Suprapubic skin (tissue), 4 donors: ENCODE data around the gene ZNF790. TPM values are rescaled to one million over a fixed set of nuclear protein-coding genes. Genes with fewer than 3 reads are reported as not detected.
"Not testable (repeated sequence)": the region's sequence is repeated elsewhere in the genome, so short reads cannot be mapped to it uniquely, and the experiment has no call there.

Experiments
- DNase-seq, 2 donors: peaks; one replicate each; pipeline ENCODE4 v3.0.0-alpha.2; 2019; ENCODE audit warnings: low spot score in 2 of 2
- H3K27ac ChIP-seq: fragments of 200-600 bp; sonication (generic); one replicate; pipeline ENCODE4 v1.5.1; 2019
- H3K27me3 ChIP-seq: fragments of 200-600 bp; sonication (generic); one replicate; pipeline ENCODE4 v1.5.1; 2019
- H3K36me3 ChIP-seq: fragments of 200-600 bp; sonication (generic); one replicate; pipeline ENCODE4 v1.5.1; 2019
- H3K4me1 ChIP-seq: fragments of 200-600 bp; sonication (generic); one replicate; pipeline ENCODE4 v1.5.1; 2019
- H3K4me3 ChIP-seq: fragments of 200-600 bp; sonication (generic); one replicate; pipeline ENCODE4 v1.5.1; 2019; ENCODE audit warnings: mild to moderate bottlenecking
- H3K9me3 ChIP-seq: fragments of 200-600 bp; sonication (generic); one replicate; pipeline ENCODE4 v1.5.1; 2019
- EP300 ChIP-seq: sonication (generic); formaldehyde crosslinking; IDR thresholded peaks from one replicate; pipeline ENCODE4 v1.6.1; 2017; ENCODE audit warnings: antibody characterized with exemption
- POLR2A ChIP-seq, 2 donors: fragments of 450-650 bp; IDR thresholded peaks; one replicate each; pipeline ENCODE4 v1.6.1; 2017; ENCODE audit warnings: antibody characterized with exemption in 2 of 2, mild to moderate bottlenecking in 2 of 2, moderate library complexity in 2 of 2
- POLR2AphosphoS5 ChIP-seq, 3 donors: sonication (generic); formaldehyde crosslinking; IDR thresholded peaks; one replicate each; pipeline ENCODE4 v1.6.1; 2017; ENCODE audit warnings: antibody characterized with exemption in 3 of 3
- WGBS: methylation state at CpG from one replicate; pipeline ENCODE4 v1.1.5; 2018; 5-methylcytosine and 5-hydroxymethylcytosine counted together
- total RNA-seq, 4 donors: library from RNA; depleted of rRNA; stranded (reverse); fragments of >200 nt; gene quantifications; one replicate each; pipeline ENCODE4 v1.1.0, GENCODE V29; 2016
- TF ChIP-seq, protein P1 (sequence below), 2 donors: fragments of 200-600 bp in 1 of 2; fragments of 450-650 bp in 1 of 2; sonication (generic) in 1 of 2; IDR thresholded peaks; one replicate each; pipeline ENCODE4 v1.5.1; 2016 to 2019; ENCODE audit warnings: antibody characterized with exemption in 2 of 2, mild to moderate bottlenecking in 1 of 2, moderate library complexity in 1 of 2

Gene ZNF790
- total RNA-seq, 4 donors from 2014 or later = 3.2 to 7.2 (median 3.8) TPM

DNA sequence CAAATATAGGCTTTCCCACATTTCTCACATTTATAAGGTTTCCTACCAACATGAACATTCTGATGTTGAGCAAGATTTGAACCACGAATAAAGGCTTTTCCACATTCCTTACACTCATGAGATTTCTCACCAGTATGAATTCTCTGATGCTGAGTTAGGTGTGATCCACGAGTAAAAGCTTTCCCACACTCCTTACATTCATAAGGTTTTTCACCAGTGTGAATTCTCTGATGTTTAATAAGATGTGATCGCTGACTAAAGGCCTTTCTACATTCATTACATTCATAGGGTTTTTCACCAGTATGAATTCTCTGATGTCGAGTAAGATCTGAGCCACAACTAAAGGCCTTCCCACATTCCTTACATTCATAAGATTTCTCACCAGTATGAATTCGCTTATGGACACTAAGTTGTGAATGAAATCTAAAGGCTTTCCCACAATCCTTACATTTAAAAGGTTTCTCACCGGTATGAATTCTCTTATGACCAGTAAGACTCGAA, 19.0 kb downstream of the ZNF790 start:
- 97% methylated on average over 7 of the region's 7 CpGs for WGBS
- Histone ChIP-seq H3K36me3 (peaks cover 84% of the 10 kb centered on the region), H3K4me1 (no peaks in the 10 kb centered on the region), H3K27me3 (no peaks in the 10 kb centered on the region), H3K4me3 (no peak overlapping the region), H3K9me3 (peaks cover 70% of the 10 kb centered on the region), H3K27ac (no peak overlapping the region)
- no peak for TF ChIP-seq POLR2A (IDR thresholded peaks at IDR 0.05)
- TF ChIP-seq EP300 = no peak
- TF ChIP-seq POLR2AphosphoS5 (IDR thresholded peaks at IDR 0.05) = no peak
- TF ChIP-seq, protein P1, sequence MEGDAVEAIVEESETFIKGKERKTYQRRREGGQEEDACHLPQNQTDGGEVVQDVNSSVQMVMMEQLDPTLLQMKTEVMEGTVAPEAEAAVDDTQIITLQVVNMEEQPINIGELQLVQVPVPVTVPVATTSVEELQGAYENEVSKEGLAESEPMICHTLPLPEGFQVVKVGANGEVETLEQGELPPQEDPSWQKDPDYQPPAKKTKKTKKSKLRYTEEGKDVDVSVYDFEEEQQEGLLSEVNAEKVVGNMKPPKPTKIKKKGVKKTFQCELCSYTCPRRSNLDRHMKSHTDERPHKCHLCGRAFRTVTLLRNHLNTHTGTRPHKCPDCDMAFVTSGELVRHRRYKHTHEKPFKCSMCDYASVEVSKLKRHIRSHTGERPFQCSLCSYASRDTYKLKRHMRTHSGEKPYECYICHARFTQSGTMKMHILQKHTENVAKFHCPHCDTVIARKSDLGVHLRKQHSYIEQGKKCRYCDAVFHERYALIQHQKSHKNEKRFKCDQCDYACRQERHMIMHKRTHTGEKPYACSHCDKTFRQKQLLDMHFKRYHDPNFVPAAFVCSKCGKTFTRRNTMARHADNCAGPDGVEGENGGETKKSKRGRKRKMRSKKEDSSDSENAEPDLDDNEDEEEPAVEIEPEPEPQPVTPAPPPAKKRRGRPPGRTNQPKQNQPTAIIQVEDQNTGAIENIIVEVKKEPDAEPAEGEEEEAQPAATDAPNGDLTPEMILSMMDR (IDR thresholded peaks at IDR 0.05) = no peak
- no peak for DNase-seq

DNA sequence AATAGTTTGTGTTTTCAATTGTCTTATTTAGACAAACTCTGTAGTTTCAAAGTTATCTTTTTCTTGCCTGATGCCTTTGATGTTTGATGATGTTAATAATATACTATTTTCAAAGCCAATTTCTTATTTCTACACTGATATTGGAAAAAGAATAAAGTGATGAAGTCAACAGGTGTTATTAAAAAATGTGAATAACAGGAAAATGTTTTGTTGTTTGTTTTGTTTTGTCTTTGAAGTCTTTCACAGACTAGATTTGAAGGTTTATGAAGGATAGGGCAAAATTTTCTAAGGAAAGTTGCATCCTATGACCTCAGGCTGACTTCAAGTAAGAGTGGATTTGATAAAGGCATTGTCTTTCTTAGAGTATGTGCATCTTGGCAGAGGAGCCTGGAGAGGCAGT, 31.2 kb downstream of the ZNF790 start:
- TF ChIP-seq POLR2A (IDR thresholded peaks at IDR 0.05) (no peak), POLR2AphosphoS5 (IDR thresholded peaks at IDR 0.05) (no peak), EP300 (no peak)
- TF ChIP-seq, protein P1 (IDR thresholded peaks at IDR 0.05) = no peak
- Histone ChIP-seq H3K27me3 (no peaks in the 10 kb centered on the region), H3K4me1 (no peaks in the 10 kb centered on the region), H3K36me3 (peaks cover 50% of the 10 kb centered on the region), H3K27ac (no peak overlapping the region), H3K9me3 (peaks cover 64% of the 10 kb centered on the region), H3K4me3 (no peak overlapping the region)
- no peak for DNase-seq

DNA sequence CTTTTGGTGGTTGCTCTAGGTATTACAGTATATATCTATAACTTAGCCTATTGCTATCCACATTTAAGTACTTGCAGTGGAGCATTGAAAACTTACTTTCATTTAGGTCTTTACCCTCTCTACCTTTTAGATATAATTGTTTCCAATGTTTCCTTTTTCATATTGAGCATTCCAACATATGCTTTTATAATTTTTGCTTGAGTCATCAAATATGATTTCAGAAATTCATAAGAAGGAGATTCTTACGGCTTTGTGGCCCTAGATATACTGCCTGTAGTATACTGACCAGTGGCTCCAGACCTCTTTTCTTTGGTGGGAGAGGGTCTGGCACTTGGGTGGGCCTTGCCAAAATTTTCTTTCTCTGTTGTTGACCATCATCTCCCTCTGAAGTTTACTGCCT, 32.8 kb downstream of the ZNF790 start:
- Histone ChIP-seq H3K4me1 (no peaks in the 10 kb centered on the region), H3K27ac (no peak overlapping the region), H3K36me3 (peaks cover 66% of the 10 kb centered on the region), H3K9me3 (peaks cover 50% of the 10 kb centered on the region), H3K27me3 (no peaks in the 10 kb centered on the region), H3K4me3 (no peak overlapping the region)
- WGBS = 90% methylated on average over 1 of the region's 1 CpG
- DNase-seq = no peak
- TF ChIP-seq POLR2A (IDR thresholded peaks at IDR 0.05) (no peak), EP300 (no peak), POLR2AphosphoS5 (IDR thresholded peaks at IDR 0.05) (no peak)
- TF ChIP-seq, protein P1 (IDR thresholded peaks at IDR 0.05) = no peak

DNA sequence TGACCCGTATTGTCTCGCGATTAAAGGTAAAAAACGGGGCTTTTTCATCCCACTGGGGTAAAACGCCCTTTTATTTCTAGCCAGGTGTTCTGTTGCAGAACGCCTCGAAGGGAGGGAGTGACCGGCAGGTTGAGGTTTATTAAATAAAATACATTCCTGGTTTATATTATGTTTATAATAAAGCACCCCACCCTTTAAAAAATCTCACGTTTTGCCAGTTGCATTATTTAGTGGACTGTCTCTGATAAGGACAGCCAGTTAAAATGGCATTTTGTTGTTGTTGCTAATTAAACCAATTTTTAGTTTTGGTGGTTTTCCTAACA, 40.4 kb downstream of the ZNF790 start:
- Histone ChIP-seq H3K9me3 (peaks cover 14% of the 10 kb centered on the region), H3K27me3 (no peaks in the 10 kb centered on the region), H3K36me3 (peaks cover 27% of the 10 kb centered on the region), H3K4me1 (peaks cover 6% of the 10 kb centered on the region), H3K4me3 (peak overlapping the region; percentile 81), H3K27ac (peak overlapping the region; percentile 80)
- TF ChIP-seq POLR2AphosphoS5 (IDR thresholded peaks at IDR 0.05) (no peak), EP300 (no peak), POLR2A (IDR thresholded peaks at IDR 0.05) (no peak)
- TF ChIP-seq, protein P1 (IDR thresholded peaks at IDR 0.05) = no peak
- WGBS = under 1% methylated on average over 9 of the region's 9 CpGs
- DNase-seq = no peak

DNA sequence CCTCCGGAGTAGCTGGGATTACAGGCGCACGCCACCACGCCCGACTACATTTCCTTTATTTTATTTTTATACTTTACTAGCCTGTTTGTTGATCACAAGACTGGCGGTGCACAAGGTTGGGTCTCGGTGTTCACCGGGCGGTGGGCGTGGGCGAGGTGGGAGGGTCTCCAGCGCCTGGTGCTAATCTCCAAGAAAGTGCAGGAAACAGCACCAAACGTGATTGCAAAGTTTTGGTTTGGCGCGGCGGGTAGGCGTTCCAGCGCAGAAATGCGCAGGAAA, 41.5 kb downstream of the ZNF790 start:
- 13% methylated on average over 19 of the region's 19 CpGs for WGBS
- H3K9me3 ChIP-seq = peaks cover 14% of the 10 kb centered on the region

DNA sequence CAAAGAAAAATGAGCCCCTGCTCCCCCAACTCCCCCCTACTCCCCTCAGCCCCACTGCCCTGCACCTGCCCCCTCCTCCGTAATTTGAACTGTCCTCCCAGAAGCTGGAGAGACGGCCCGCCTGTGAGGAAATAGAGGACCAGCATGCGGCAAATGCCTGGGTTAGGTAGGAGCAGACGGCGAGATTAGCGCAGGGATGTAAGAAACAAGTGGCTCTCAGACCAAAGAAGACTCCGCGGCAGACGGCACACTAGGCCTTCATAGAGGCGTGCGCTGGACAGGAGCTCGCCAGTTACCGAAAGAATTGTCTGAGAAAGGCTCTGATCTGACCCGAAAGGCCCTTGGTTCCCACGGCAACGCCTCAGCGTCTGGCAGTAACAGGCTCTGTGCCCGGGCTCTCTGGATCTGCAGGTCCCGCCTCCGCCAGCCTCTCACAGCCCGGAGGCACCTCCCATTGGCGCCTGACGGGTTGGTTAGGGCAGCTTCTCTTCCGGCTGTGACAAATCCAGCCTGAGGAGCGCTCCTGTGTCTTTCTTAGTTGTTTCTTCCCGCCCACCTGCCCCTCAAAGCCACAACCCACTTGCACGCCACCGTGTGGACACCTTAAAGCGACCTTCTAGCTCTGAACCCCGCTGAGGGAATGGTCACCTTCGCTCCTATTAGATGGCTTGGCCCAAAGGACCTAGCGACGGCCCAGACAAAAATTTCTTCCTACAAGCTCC, 46.6 kb downstream of the ZNF790 start:
- H3K9me3 ChIP-seq, H3K27me3 ChIP-seq, H3K27ac ChIP-seq, H3K4me1 ChIP-seq, H3K36me3 ChIP-seq, DNase-seq: not testable (repeated sequence)
- WGBS = 8% methylated on average over 26 of the region's 34 CpGs
- H3K4me3 ChIP-seq = peak overlapping the region; percentile 7

More for the DNA sequence above, 41.5 kb downstream of the ZNF790 start:
- Histone ChIP-seq H3K4me3 (peak overlapping the region; percentile 81), H3K4me1 (peaks cover 6% of the 10 kb centered on the region), H3K36me3 (peaks cover 17% of the 10 kb centered on the region), H3K27ac (peak overlapping the region; percentile 80), H3K27me3 (no peaks in the 10 kb centered on the region)
- DNase-seq = no peak
- TF ChIP-seq, protein P1 (IDR thresholded peaks at IDR 0.05) = no peak
- no peak for TF ChIP-seq POLR2A (IDR thresholded peaks at IDR 0.05)
- no peak for TF ChIP-seq POLR2AphosphoS5 (IDR thresholded peaks at IDR 0.05)
- TF ChIP-seq EP300 = no peak
